SU-DHL-6 (cell line): ENCODE measurements around the gene STX7.

Experiments used
- H2AFZ ChIP-seq: fragments of 200-600 bp; sonication (generic); 2 replicates; pipeline ENCODE4 v1.6.1; 2014; ENCODE audit warnings: low read depth, mild to moderate bottlenecking, moderate library complexity, mixed read lengths, antibody characterized with exemption, low read length; ENCODE audit not compliant: severe bottlenecking
- H3F3A ChIP-seq: fragments of 200-600 bp; shearing (Covaris generic); 2 replicates; pipeline ENCODE4 v1.6.0; 2016; ENCODE audit warnings: antibody characterized with exemption, mild to moderate bottlenecking; ENCODE audit not compliant: insufficient read depth
- H3K27ac ChIP-seq: fragments of 200-600 bp; sonication (generic); 2 replicates; pipeline ENCODE4 v1.5.1; 2016; ENCODE audit warnings: low read depth, mild to moderate bottlenecking, low read length, moderate library complexity, mixed read lengths
- H3K27me3 ChIP-seq: fragments of 200-600 bp; sonication (generic), shearing (Covaris generic); 2 replicates; pipeline ENCODE4 v1.6.0; 2014; ENCODE audit warnings: mild to moderate bottlenecking, low read length
- H3K36me3 ChIP-seq: fragments of 200-600 bp; sonication (generic); 2 replicates; pipeline ENCODE4 v1.6.1; 2014; ENCODE audit warnings: mild to moderate bottlenecking, low read length, mixed read lengths
- H3K4me2 ChIP-seq: fragments of 300-600, 200-600 bp; shearing (Covaris generic), sonication (generic); 2 replicates; pipeline ENCODE4 v1.6.0; 2014; ENCODE audit warnings: low read length, low read depth, mild to moderate bottlenecking; ENCODE audit not compliant: poor library complexity, severe bottlenecking
- H3K4me3 ChIP-seq: fragments of 200-600 bp; sonication (generic); 2 replicates; pipeline ENCODE4 v1.5.1; 2014; ENCODE audit warnings: antibody characterized with exemption, low read length, mild to moderate bottlenecking, mixed read lengths; ENCODE audit not compliant: insufficient read depth, poor library complexity, severe bottlenecking
- H3K79me2 ChIP-seq: fragments of 200-600 bp; sonication (generic); 2 replicates; pipeline ENCODE4 v1.6.1; 2014; ENCODE audit warnings: mild to moderate bottlenecking, low read length, moderate library complexity; ENCODE audit not compliant: insufficient read depth
- H3K9ac ChIP-seq: fragments of 200-600 bp; sonication (generic); 2 replicates; pipeline ENCODE4 v1.7.0; 2014; ENCODE audit warnings: mild to moderate bottlenecking, low read length
- H3K9me2 ChIP-seq: fragments of 200-600 bp; sonication (generic); replicated peaks from 2 replicates; pipeline ENCODE4 v1.6.1; 2014; ENCODE audit warnings: low read length; ENCODE audit not compliant: insufficient read depth
- H3K9me3 ChIP-seq: fragments of 200-600 bp; sonication (generic); 2 replicates; pipeline ENCODE4 v1.6.1; 2014; ENCODE audit warnings: low read length, mixed read lengths; ENCODE audit not compliant: insufficient read depth
- H4K20me1 ChIP-seq: fragments of 200-600 bp; sonication (generic); 2 replicates; pipeline ENCODE4 v1.6.1; 2014; ENCODE audit warnings: low read depth, mild to moderate bottlenecking, antibody characterized with exemption, low read length, moderate library complexity, mixed read lengths
- CTCF ChIP-seq: fragments of 200-600 bp; sonication (generic); IDR thresholded peaks from one replicate; pipeline ENCODE4 v1.5.1; 2017; ENCODE audit warnings: antibody characterized with exemption, mild to moderate bottlenecking, low read length, moderate library complexity; ENCODE audit not compliant: insufficient read depth, poor library complexity, severe bottlenecking
- EZH2phosphoT487 ChIP-seq: fragments of 200-600 bp; sonication (generic), shearing (Covaris generic); conservative IDR thresholded peaks from 2 replicates; pipeline ENCODE4 v1.6.1; 2018; ENCODE audit warnings: mild to moderate bottlenecking, antibody characterized with exemption, low read length, moderate library complexity, mixed read lengths

STX7 gene

GRCh38 chr6:132411296-132411695 lies 101.6 kb downstream of the STX7 start:
- Histone ChIP-seq H3K9me3 (no peaks in the 10 kb centered on the region), H3K36me3 (no peaks in the 10 kb centered on the region), H3K4me2 (no peak overlapping the region), H4K20me1 (no peaks in the 10 kb centered on the region), H3K4me3 (no peak overlapping the region), H2AFZ (no peak overlapping the region), H3F3A (no peaks in the 10 kb centered on the region), H3K79me2 (no peaks in the 10 kb centered on the region), H3K9me2 (no peaks in the 10 kb centered on the region), H3K27me3 (no peaks in the 10 kb centered on the region), H3K9ac (no peak overlapping the region), H3K27ac (no peak overlapping the region)
- no peak for TF ChIP-seq EZH2phosphoT487
- no peak for TF ChIP-seq CTCF

DNA sequence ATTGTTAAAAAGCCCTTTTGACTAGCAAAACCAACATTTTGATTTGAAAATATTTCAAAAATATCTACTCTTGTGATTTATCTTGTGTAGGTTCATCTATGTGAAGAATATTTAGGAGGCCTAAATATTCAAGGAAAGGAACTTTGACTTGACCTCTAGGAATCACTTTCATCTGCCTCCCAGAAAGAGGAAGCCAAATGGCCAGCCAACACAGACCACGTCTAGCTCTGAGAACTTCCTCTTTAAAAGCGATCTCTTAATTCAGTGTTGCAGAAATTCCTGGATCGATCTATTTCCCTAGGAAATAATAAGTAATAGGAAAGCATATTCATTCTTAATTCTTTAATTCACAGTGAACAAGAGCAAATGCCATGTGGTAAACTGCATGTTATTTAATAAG lies 102.1 kb downstream of the STX7 start:
- Histone ChIP-seq H3K79me2 (no peaks in the 10 kb centered on the region), H3K36me3 (no peaks in the 10 kb centered on the region)

DNA sequence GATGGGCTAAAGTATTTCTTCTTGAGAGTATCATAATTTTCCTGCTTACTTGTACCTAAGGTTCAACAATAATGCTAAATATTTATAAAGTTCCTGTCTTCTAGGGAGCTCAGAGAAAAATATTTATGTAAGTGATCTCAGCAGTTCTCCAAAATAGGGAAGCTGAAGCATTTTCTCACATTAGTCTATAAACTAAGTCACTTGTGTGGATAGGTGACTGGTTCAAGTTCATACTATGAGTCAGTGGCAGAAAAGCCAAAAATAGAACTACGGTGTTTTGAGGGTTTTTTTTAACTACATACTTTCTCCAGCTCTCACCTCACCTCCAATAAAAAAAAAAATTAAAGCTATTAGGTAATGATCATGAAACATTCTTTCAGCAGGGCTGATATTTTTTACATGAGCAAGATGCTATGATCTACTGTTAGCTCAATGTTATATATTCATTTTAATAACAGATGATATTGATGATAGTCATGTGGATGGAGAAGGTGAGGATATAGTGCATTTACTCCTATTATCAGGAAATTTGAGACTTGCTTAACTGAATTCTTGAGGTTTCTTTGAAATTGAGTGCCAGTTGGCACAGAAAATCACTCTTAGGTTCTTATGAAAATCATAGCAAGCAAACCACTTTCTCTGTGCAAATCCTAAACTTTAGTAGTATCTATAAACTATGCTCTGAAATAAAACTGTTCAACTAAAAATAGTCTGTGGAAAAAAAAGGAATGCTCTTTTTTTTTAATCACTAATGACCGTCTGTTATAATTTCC lies 107.6 kb downstream of the STX7 start:
- no peak overlapping the region for H3K9ac ChIP-seq
- no peaks in the 10 kb centered on the region for H3K9me2 ChIP-seq
- TF ChIP-seq CTCF (no peak), EZH2phosphoT487 (no peak)
- H3K27me3 ChIP-seq = no peaks in the 10 kb centered on the region
- H3K27ac ChIP-seq = no peak overlapping the region
- no peaks in the 10 kb centered on the region for H3K9me3 ChIP-seq
- H2AFZ ChIP-seq = no peak overlapping the region
- H3K4me3 ChIP-seq = no peak overlapping the region
- H3F3A ChIP-seq = no peaks in the 10 kb centered on the region
- no peaks in the 10 kb centered on the region for H3K36me3 ChIP-seq
- no peak overlapping the region for H3K4me2 ChIP-seq
- H4K20me1 ChIP-seq = no peaks in the 10 kb centered on the region
- no peaks in the 10 kb centered on the region for H3K79me2 ChIP-seq

More for the DNA sequence above, 102.1 kb downstream of the STX7 start:
- no peaks in the 10 kb centered on the region for H3K9me3 ChIP-seq
- no peaks in the 10 kb centered on the region for H4K20me1 ChIP-seq
- H3K9ac ChIP-seq = no peak overlapping the region
- no peak overlapping the region for H3K4me3 ChIP-seq
- no peaks in the 10 kb centered on the region for H3K27me3 ChIP-seq
- TF ChIP-seq EZH2phosphoT487 (no peak), CTCF (no peak)
- no peaks in the 10 kb centered on the region for H3F3A ChIP-seq
- no peak overlapping the region for H2AFZ ChIP-seq
- H3K27ac ChIP-seq = no peak overlapping the region
- H3K9me2 ChIP-seq = no peaks in the 10 kb centered on the region
- H3K4me2 ChIP-seq = no peak overlapping the region
